AG04450 (cell line): ENCODE results near the gene ZNF581. TPM values are rescaled to one million over a fixed set of nuclear protein-coding genes. Genes with fewer than 3 reads are reported as not detected.

Source experiments
- CTCF ChIA-PET: fragments of 300-600, 350-600 bp; formaldehyde crosslinking; extraction: SDS; loops from one replicate; lab custom pipeline; 2022; ENCODE audit warnings: antibody characterized with exemption, inconsistent platforms; lab: Charles Lee
- POLR2A ChIA-PET: fragments of 350-600 bp; formaldehyde crosslinking; extraction: SDS; loops from one replicate; lab custom pipeline; 2021; ENCODE audit warnings: antibody characterized with exemption, inconsistent platforms; lab: Yijun Ruan, JAX
- DNase-seq: peaks from one replicate; pipeline ENCODE4 v3.0.0-alpha.2; 2011; ENCODE audit warnings: low read depth, low spot score
- H3K27ac ChIP-seq: one replicate; pipeline ENCODE4 v1.5.1; 2012; ENCODE audit warnings: low read depth, low read length, control low read depth
- H3K27me3 ChIP-seq: one replicate; pipeline ENCODE4 v1.6.0; 2012; ENCODE audit warnings: low read length; ENCODE audit not compliant: control insufficient read depth, insufficient read depth
- H3K4me3 ChIP-seq: 2 replicates; pipeline ENCODE4 v1.5.1; 2011; ENCODE audit warnings: mild to moderate bottlenecking, low read depth, low read length, control low read depth
- H3K9me3 ChIP-seq: 2 replicates; pipeline ENCODE4 v1.5.1; 2012; ENCODE audit warnings: low read length; ENCODE audit not compliant: control insufficient read depth, insufficient read depth
- polyA plus RNA-seq: library from polyadenylated mRNA; depleted of rRNA; stranded (reverse); fragments of >200 nt; gene quantifications from 2 replicates; pipeline ENCODE4 v1.2.3, GENCODE V29; 2011; rRNA removed
- TF ChIP-seq, protein P1 (sequence below): IDR thresholded peaks from 2 replicates; pipeline ENCODE4 v1.5.1; 2011; ENCODE audit warnings: low read depth, low read length, control low read depth, inconsistent platforms

Gene ZNF581
- polyA plus RNA-seq, 1 experiment = 19.1 TPM

DNA sequence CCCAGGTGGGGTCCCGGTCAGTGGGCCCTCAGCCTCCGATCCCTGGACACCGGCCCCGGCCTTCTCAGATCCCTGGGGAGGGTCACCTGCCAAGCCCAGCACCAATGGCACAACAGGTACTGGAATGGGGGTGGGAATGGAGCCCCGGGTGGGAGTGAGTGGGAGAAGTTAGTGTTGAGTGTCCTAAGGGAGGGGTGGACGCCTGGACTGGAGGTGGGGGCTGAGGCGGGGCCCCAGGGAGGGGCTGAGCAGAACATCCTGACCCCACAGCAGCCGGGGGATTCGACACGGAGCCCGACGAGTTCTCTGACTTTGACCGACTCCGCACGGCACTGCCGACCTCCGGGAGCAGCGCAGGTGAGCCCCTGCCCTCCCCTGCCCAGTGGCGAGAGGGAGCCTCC is 49.2 kb downstream of the ZNF581 start:
- Histone ChIP-seq H3K9me3 (no peaks in the 10 kb centered on the region; the same call in 1 of the 2 replicates), H3K27ac (no peak overlapping the region), H3K27me3 (no peaks in the 10 kb centered on the region), H3K4me3 (no peak overlapping the region)
- CTCF ChIA-PET = no interaction called here
- POLR2A ChIA-PET = no interaction called here
- DNase-seq = no peak
- TF ChIP-seq, protein P1, sequence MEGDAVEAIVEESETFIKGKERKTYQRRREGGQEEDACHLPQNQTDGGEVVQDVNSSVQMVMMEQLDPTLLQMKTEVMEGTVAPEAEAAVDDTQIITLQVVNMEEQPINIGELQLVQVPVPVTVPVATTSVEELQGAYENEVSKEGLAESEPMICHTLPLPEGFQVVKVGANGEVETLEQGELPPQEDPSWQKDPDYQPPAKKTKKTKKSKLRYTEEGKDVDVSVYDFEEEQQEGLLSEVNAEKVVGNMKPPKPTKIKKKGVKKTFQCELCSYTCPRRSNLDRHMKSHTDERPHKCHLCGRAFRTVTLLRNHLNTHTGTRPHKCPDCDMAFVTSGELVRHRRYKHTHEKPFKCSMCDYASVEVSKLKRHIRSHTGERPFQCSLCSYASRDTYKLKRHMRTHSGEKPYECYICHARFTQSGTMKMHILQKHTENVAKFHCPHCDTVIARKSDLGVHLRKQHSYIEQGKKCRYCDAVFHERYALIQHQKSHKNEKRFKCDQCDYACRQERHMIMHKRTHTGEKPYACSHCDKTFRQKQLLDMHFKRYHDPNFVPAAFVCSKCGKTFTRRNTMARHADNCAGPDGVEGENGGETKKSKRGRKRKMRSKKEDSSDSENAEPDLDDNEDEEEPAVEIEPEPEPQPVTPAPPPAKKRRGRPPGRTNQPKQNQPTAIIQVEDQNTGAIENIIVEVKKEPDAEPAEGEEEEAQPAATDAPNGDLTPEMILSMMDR = no peak

DNA sequence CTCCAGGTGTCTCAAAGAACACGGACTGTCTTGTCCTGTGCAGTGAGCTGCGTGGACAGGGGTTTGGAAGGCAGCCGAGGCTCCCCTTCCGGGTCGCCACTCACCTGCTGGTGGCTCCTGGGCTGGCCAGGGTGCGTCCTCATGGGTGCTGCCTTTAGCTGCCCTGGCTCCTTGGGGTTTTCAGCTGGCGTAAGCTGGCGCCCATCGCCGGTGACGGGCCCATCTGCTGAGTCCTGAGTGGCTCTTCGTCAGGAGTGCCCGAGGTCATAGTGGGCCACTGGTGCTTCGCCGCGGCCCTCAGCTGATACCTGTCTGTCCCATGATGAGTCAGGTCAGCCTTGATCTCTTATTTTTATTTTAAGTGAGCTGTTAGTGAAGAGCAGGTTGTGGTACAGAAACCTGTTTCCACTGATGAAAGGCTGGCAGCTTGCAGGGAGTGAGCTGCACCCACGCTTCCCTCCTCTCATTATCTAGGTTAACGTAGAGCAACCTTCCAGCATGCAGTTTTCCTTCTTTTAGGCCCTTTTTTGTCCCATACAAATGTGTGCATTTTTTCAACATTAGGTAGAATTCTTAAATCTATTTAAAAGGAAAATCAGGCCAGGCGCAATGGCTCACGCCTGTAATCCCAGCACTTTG is 50.0 kb downstream of the ZNF581 start:
- DNase-seq = no peak
- H3K4me3 ChIP-seq = no peak overlapping the region
- H3K9me3 ChIP-seq = no peaks in the 10 kb centered on the region; the same call in 1 of the 2 replicates
- no peak overlapping the region for H3K27ac ChIP-seq
- CTCF ChIA-PET = no interaction called here
- POLR2A ChIA-PET = interaction anchor here (0.6 kb wide), 1 partner anchor 56 kb away, joined by 4 read pairs; no protein-coding TSS in a partner anchor
- H3K27me3 ChIP-seq = no peaks in the 10 kb centered on the region
- TF ChIP-seq, protein P1 = no peak

DNA sequence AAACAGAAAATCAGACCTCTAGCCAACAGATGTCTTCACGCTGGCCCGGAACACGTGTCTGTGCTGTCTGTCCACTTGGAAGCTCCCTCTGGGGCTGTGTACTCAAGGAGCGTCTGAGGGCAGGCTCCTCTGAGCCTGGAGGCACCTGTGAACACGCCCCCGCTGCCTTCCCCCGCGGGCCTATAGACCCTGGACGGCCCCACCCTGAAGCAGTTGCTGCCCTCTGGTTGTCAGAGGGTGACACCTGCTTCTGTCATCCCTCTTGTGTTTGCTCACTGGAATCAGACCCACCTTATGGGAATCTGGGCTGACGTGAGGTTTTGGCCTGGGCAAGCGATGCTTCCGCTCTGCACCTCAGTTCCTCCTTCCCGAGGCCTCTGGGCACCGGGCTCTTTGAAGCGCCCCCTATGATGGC is 50.8 kb downstream of the ZNF581 start:
- H3K27ac ChIP-seq = no peak overlapping the region
- DNase-seq = no peak
- ChIA-PET POLR2A (interaction anchor here (0.6 kb wide), 1 partner anchor 55 kb away, joined by 4 read pairs; no protein-coding TSS in a partner anchor), CTCF (no interaction called here)
- H3K27me3 ChIP-seq = no peaks in the 10 kb centered on the region
- no peaks in the 10 kb centered on the region; the same call in 1 of the 2 replicates for H3K9me3 ChIP-seq
- TF ChIP-seq, protein P1 = no peak
- H3K4me3 ChIP-seq = no peak overlapping the region

DNA sequence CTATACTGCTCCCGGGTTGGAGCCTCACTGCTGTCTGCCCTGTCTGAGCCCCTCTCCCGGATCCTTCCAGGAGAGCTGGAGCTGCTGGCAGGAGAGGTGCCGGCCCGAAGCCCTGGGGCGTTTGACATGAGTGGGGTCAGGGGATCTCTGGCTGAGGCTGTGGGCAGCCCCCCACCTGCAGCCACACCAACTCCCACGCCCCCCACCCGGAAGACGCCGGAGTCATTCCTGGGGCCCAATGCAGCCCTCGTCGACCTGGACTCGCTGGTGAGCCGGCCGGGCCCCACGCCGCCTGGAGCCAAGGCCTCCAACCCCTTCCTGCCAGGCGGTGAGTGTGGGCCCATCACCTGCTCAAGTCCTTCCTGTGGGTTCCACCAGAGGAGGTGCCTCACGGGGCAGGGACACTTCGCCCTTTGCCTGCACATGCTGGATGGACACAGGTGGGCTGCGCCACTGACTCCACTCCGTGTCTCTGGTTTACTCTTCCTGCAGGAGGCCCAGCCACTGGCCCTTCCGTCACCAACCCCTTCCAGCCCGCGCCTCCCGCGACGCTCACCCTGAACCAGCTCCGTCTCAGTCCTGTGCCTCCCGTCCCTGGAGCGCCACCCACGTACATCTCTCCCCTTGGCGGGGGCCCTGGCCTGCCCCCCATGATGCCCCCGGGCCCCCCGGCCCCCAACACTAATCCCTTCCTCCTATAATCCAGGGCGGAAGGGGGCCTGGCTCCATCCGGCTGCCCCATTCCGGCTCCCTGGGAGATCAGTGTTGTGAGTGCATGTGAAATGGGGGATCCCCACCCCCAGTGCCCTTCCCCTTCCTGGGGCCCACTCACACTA is 51.4 kb downstream of the ZNF581 start:
- H3K9me3 ChIP-seq = no peaks in the 10 kb centered on the region; the same call in 1 of the 2 replicates
- ChIA-PET CTCF (no interaction called here), POLR2A (no interaction called here)
- DNase-seq = no peak
- H3K27ac ChIP-seq = no peak overlapping the region
- no peak overlapping the region for H3K4me3 ChIP-seq
- H3K27me3 ChIP-seq = no peaks in the 10 kb centered on the region
- TF ChIP-seq, protein P1 = no peak

Other genes with a start within 250 kb of the ZNF581 start
- gene UBE2S, start 235.9 kb upstream of the ZNF581 start, polyA plus RNA-seq = 28.9 and 39.0 TPM in 2 replicates
- gene SHISA7, start 200.3 kb upstream of the ZNF581 start, polyA plus RNA-seq = 0.01 TPM in 1 of 2 replicates, not detected in the other
- gene ISOC2, start 182.0 kb upstream of the ZNF581 start, polyA plus RNA-seq = 45.1 and 72.2 TPM in 2 replicates
- not detected in 2 replicates for gene C19orf85, start 178.9 kb upstream of the ZNF581 start, polyA plus RNA-seq
- gene ZNF628, start 167.0 kb upstream of the ZNF581 start, polyA plus RNA-seq = 0.12 and 0.31 TPM in 2 replicates
- gene NAT14, start 158.5 kb upstream of the ZNF581 start, polyA plus RNA-seq = 19.4 and 30.6 TPM in 2 replicates
- 2.1 and 3.1 TPM in 2 replicates for gene SSC5D, start 155.2 kb upstream of the ZNF581 start, polyA plus RNA-seq
- gene SBK2, start 106.5 kb upstream of the ZNF581 start, polyA plus RNA-seq = 0.10 and 0.15 TPM in 2 replicates
- not detected in 2 replicates for gene SBK3, start 98.1 kb upstream of the ZNF581 start, polyA plus RNA-seq
- 4.2 and 5.1 TPM in 2 replicates for gene ZNF579, start 62.8 kb upstream of the ZNF581 start, polyA plus RNA-seq
- gene FIZ1, start 44.1 kb upstream of the ZNF581 start, polyA plus RNA-seq = 3.7 and 4.5 TPM in 2 replicates
- 2.6 and 3.5 TPM in 2 replicates for gene ZNF524, start 43.4 kb upstream of the ZNF581 start, polyA plus RNA-seq
- gene ZNF865, start 38.0 kb upstream of the ZNF581 start, polyA plus RNA-seq = 0.88 and 1.4 TPM in 2 replicates
- 1.9 and 2.8 TPM in 2 replicates for gene ZNF784, start 19.1 kb upstream of the ZNF581 start, polyA plus RNA-seq
- gene ZNF580, start 2.6 kb upstream of the ZNF581 start, polyA plus RNA-seq = 7.3 and 14.0 TPM in 2 replicates
- 6.2 and 8.7 TPM in 2 replicates for gene CCDC106, start 4.6 kb downstream of the ZNF581 start, polyA plus RNA-seq
- gene U2AF2, start 11.4 kb downstream of the ZNF581 start, polyA plus RNA-seq = 90.7 and 130 TPM in 2 replicates
- gene EPN1, start 31.6 kb downstream of the ZNF581 start, polyA plus RNA-seq = 32.1 and 44.1 TPM in 2 replicates
- not detected in 2 replicates for gene NLRP9, start 94.8 kb downstream of the ZNF581 start, polyA plus RNA-seq
- gene RFPL4A, start 115.4 kb downstream of the ZNF581 start, polyA plus RNA-seq = not detected in 2 replicates
- gene RFPL4AL1, start 125.5 kb downstream of the ZNF581 start, polyA plus RNA-seq = not detected in 2 replicates
- not detected in 2 replicates for gene NLRP11, start 188.3 kb downstream of the ZNF581 start, polyA plus RNA-seq
- gene NLRP4, start 192.9 kb downstream of the ZNF581 start, polyA plus RNA-seq = not detected in 2 replicates